ENCODE measurements around the gene FOXC2. TPM values are rescaled to one million over a fixed set of nuclear protein-coding genes. Genes with fewer than 3 reads are reported as not detected.

FOXC2 gene
- polyA plus RNA-seq, 3 donors = not detected

- Histone ChIP-seq H3K4me2 (replicated peaks; ENCODE audit: extremely low read depth, low read length, poor library complexity, severe bottlenecking) (no peak overlapping the region), H3K27ac (ENCODE audit: low read depth in 1 of 2, low read length in 2 of 2) (no peak overlapping the region), H3K79me2 (ENCODE audit: insufficient read depth, low read length) (peaks cover 11% of the 10 kb centered on the region), H3K36me3 (replicated peaks in 1 of 2; ENCODE audit: control insufficient read depth in 1 of 2, insufficient read depth in 2 of 2, low read length in 2 of 2) (no peaks in the 10 kb centered on the region), H3K4me1 (ENCODE audit: control insufficient read depth in 1 of 2, insufficient read depth in 2 of 2, low read length in 2 of 2) (peaks cover 13 to 17% of the 10 kb centered on the region in 2 donors), H3K9ac (ENCODE audit: insufficient read depth, low read length, poor library complexity, severe bottlenecking) (no peak overlapping the region), H2AFZ (ENCODE audit: insufficient read depth, low read depth, low read length, poor library complexity, severe bottlenecking) (no peak overlapping the region), H4K20me1 (ENCODE audit: insufficient read depth, low read length) (no peaks in the 10 kb centered on the region), H3K9me3 (replicated peaks in 1 of 2; ENCODE audit: control insufficient read depth in 1 of 2, insufficient read depth in 1 of 2, low read length in 2 of 2) (no peaks in the 10 kb centered on the region), H3K27me3 (ENCODE audit: control insufficient read depth in 2 of 2, insufficient read depth in 2 of 2, low read length in 2 of 2) (peaks cover 0 to 10% of the 10 kb centered on the region in 2 donors), H3K4me3 (replicated peaks in 1 of 3; ENCODE audit: low read depth in 2 of 3, low read length in 3 of 3) (no peak overlapping the region)
- Mint-ChIP-seq H3K36me3 (peaks cover 0 to 2% of the 10 kb centered on the region in 2 donors), H3K27ac (no peak overlapping the region), H3K4me3 (no peak overlapping the region), H3K27me3 (ENCODE audit: low read depth in 3 of 3) (peaks cover 18 to 37% (median 35%) of the 10 kb centered on the region in 3 donors), H3K4me1 (peaks cover 18% of the 10 kb centered on the region), H3K9me3 (peaks cover 0 to 5% (median 0%) of the 10 kb centered on the region in 7 donors)
- WGBS (ENCODE audit: insufficient coverage) = 86% methylated on average over 22 of the region's 28 CpGs
- DNase-seq = no peak
- intact Hi-C loops (cut with micrococcal nuclease) = loop anchor here in 1 of 2 donors (5.0 kb wide), 1 partner anchor 759 kb away; the partner anchor contains the start of gene C16orf95
- TF ChIP-seq, protein P1, sequence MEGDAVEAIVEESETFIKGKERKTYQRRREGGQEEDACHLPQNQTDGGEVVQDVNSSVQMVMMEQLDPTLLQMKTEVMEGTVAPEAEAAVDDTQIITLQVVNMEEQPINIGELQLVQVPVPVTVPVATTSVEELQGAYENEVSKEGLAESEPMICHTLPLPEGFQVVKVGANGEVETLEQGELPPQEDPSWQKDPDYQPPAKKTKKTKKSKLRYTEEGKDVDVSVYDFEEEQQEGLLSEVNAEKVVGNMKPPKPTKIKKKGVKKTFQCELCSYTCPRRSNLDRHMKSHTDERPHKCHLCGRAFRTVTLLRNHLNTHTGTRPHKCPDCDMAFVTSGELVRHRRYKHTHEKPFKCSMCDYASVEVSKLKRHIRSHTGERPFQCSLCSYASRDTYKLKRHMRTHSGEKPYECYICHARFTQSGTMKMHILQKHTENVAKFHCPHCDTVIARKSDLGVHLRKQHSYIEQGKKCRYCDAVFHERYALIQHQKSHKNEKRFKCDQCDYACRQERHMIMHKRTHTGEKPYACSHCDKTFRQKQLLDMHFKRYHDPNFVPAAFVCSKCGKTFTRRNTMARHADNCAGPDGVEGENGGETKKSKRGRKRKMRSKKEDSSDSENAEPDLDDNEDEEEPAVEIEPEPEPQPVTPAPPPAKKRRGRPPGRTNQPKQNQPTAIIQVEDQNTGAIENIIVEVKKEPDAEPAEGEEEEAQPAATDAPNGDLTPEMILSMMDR (IDR thresholded peaks at IDR 0.05) = no peak
Measured at GRCh38 chr16:86558355-86559193, 8.1 kb upstream of the FOXC2 start.

DNA sequence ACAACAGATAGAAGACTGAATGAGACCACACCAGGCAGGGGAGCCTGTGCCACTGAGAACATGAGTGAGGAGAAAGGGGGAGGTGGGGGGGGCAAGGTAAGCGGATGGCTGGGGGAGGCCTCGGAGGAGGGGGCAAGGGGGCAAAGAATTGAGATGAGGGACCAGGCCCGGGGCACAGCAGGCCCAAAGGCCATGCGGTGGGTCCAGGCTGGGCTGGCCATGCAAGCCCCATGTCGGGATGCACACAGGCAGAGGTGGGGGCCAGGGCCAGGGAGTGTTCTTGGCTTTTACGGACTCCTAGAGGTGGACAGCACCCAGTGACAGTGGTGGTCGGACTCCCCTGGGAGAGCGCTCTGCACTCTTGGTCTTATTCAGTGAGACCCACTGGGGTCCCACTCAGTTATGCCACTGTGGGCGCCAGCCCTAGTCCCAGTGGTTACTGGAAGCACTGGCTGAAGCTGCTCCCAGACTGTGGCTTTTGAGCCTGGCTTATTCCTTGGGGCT lies 6.8 kb upstream of the FOXC2 start:
- peaks cover 0 to 8% of the 10 kb centered on the region in 2 donors for H3K9me3 ChIP-seq (replicated peaks in 1 of 2; ENCODE audit: control insufficient read depth in 1 of 2, insufficient read depth in 1 of 2, low read length in 2 of 2)
- TF ChIP-seq, protein P1 (IDR thresholded peaks at IDR 0.05) = no peak
- H3K9me3 Mint-ChIP-seq = peaks cover 0 to 3% (median 0%) of the 10 kb centered on the region in 7 donors
- H3K4me3 ChIP-seq (replicated peaks in 1 of 3; ENCODE audit: low read depth in 2 of 3, low read length in 3 of 3) = no peak overlapping the region
- peaks cover 30 to 49% (median 48%) of the 10 kb centered on the region in 3 donors for H3K27me3 Mint-ChIP-seq (ENCODE audit: low read depth in 3 of 3)
- no peak overlapping the region for H3K9ac ChIP-seq (ENCODE audit: insufficient read depth, low read length, poor library complexity, severe bottlenecking)
- H3K27ac Mint-ChIP-seq = no peak overlapping the region
- no peak overlapping the region for H3K4me3 Mint-ChIP-seq
- 88% methylated on average over 9 of the region's 9 CpGs for WGBS (ENCODE audit: insufficient coverage)
- H4K20me1 ChIP-seq (ENCODE audit: insufficient read depth, low read length) = no peaks in the 10 kb centered on the region
- H3K4me1 ChIP-seq (ENCODE audit: control insufficient read depth in 1 of 2, insufficient read depth in 2 of 2, low read length in 2 of 2) = peaks cover 10 to 14% of the 10 kb centered on the region in 2 donors
- H3K36me3 Mint-ChIP-seq = peaks cover 0 to 3% of the 10 kb centered on the region in 2 donors
- H3K27ac ChIP-seq (ENCODE audit: low read depth in 1 of 2, low read length in 2 of 2) = no peak overlapping the region
- H3K4me1 Mint-ChIP-seq = peaks cover 20% of the 10 kb centered on the region
- H2AFZ ChIP-seq (ENCODE audit: insufficient read depth, low read depth, low read length, poor library complexity, severe bottlenecking) = no peak overlapping the region
- no peak for DNase-seq
- no peaks in the 10 kb centered on the region for H3K36me3 ChIP-seq (replicated peaks in 1 of 2; ENCODE audit: control insufficient read depth in 1 of 2, insufficient read depth in 2 of 2, low read length in 2 of 2)
- no peak overlapping the region for H3K4me2 ChIP-seq (replicated peaks; ENCODE audit: extremely low read depth, low read length, poor library complexity, severe bottlenecking)
- H3K27me3 ChIP-seq (ENCODE audit: control insufficient read depth in 2 of 2, insufficient read depth in 2 of 2, low read length in 2 of 2) = peaks cover 9 to 20% of the 10 kb centered on the region in 2 donors
- H3K79me2 ChIP-seq (ENCODE audit: insufficient read depth, low read length) = peaks cover 1% of the 10 kb centered on the region
- intact Hi-C loops (cut with micrococcal nuclease) = loop anchor here (5.0 kb wide), 4 partner anchors 502 to 757 kb away; partner anchors contain the start of gene C16orf95 (in 1 of the 2)

Data from CD14-positive monocyte (primary cell).